ELR (cell line): ENCODE results near the gene ERBB2.
"Not testable (repeated sequence)": the region's sequence is repeated elsewhere in the genome, so short reads cannot be mapped to it uniquely, and the experiment has no call there.

Source experiments
- DNase-seq: peaks from one replicate; pipeline ENCODE4 v3.0.0-alpha.2; 2015; ENCODE audit warnings: low read depth

ERBB2 gene

GRCh38 chr17:39763051-39763820 lies 63.4 kb downstream of the ERBB2 start:
- peak; percentile 48 for DNase-seq

DNA sequence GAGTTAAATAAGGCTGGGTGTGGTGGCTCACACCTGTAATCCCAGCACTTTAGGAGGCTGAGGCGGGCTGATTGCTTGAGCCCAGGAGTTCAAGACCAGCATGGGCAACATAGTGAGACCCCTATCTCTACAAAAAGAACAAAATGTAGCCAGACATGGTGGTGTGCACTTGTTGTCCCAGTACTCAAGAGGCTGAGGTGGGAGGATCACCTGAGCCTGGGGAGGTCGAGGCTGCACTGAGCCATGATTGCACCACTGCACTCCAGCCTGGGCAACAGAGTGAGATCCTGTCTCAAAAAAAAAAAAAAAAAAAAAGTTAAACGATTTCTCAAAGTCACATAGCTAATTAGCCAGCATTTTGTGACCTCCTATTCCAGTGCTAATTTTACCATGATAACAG lies 64.3 kb downstream of the ERBB2 start:
- DNase-seq = not testable (repeated sequence)

GRCh38 chr17:39765175-39765574 lies 65.3 kb downstream of the ERBB2 start:
- DNase-seq = no peak

- no peak for DNase-seq
Observed at GRCh38 chr17:39765766-39766165, 65.9 kb downstream of the ERBB2 start.

GRCh38 chr17:39767147-39767546 lies 67.3 kb downstream of the ERBB2 start:
- no peak for DNase-seq

- peak; percentile 83 for DNase-seq
Observed at GRCh38 chr17:39769974-39770587, 70.2 kb downstream of the ERBB2 start.

DNA sequence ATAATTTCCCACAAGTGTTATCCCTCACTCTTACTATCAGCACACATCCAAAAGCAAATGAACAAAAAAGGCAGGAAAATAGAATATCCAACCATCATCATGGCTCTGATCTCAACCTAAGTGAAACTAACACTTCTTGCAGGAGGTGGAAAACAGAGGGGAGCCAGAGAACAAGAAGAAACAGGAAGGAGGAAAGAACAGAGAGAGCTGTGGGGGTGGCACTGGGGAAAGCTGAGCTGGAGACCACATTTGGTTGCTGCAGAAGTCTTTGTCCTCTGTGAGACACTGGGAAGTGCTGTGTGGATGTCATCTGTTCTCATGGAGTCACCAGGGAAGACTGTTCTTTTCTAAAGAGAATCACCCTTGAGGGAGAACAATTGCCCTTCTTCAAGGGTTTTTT lies 72.6 kb downstream of the ERBB2 start:
- no peak for DNase-seq

DNA sequence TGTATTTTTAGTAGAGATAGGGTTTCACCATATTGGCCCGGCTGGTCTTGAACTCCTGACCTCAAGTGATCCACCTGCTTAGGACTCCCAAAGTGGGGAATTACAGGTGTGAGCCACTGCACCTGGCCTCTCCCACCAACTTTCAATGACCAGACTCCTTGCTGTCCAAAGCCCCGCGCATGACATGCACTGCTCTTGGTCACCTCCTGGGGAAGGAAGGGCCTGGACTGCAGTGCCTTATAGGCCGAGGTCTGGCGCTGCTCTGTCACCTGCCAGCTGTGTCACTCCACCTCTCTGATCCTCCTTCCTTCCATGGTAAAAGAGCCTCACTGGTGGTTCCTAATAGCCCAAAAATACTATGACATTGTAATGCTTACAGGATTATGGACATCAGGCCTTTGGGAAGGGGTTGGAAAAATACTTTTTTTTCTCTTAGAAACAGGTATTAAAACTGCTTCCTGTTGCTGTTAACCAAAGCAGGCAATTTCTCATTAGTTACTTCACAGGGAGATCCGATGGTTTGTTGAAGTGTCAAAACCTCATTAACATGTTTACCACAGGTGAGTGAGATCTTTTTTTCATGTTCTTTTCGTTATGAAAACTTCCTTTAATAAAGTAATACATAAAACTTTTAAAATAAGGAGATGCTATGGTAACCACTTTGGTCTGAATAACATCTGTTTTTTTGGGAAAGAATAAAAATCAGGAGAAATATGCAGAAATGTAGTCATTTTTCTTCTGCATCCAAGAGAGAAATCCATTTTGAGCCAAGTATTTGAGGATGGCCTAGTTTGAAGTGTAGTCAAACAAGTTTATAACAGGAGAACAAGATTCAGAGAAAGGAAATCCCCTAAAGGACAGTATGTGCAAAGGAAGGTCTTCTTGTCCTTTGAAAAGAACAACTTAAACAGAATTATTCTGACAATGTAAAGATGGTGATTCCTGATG lies 73.4 kb downstream of the ERBB2 start:
- DNase-seq = no peak

DNA sequence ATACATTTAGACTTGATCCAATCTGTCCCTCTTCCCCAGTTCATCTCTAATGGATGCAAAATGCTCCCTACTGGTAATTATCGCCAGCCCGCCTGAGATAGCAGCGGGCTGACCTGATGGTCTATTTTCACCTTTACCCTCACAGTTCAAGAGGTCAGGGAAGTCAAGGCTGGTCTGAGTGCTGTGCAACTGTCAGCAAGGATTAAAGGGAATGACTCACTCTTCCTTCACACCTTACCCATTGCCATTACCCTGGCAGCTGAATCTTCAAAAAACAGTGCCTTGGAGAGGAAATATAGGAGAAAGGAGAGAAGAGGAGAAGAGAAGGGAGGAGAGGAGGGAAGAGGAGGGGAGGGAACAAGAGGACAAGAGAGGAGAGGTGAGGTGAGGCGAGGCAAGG lies 74.2 kb downstream of the ERBB2 start:
- DNase-seq = no peak

DNA sequence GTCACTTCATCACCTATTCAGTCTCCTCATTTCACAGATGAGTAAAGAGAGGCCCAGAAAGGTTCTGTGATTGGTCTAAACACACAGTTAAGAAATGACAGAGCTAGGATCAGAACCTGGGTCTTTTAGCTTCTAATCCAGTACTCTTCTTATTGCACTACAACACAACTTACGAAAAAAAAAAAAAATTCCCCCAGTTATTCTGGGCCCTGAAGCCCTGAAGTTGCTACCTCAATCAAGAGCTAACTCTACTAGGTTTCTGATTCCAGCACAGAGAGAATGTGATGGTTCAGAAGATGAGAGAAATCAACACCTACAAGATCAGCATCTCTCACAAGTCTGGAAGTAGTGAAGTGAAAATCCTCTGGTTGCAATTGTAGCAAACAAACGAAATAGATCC lies 75.2 kb downstream of the ERBB2 start:
- DNase-seq = no peak

GRCh38 chr17:39776252-39776651 lies 76.4 kb downstream of the ERBB2 start:
- DNase-seq = no peak

- no peak for DNase-seq
Observed at GRCh38 chr17:39777534-39778365, 77.9 kb downstream of the ERBB2 start.
